ENCODE measurements around the gene RNU1-4. TPM values are rescaled to one million over a fixed set of nuclear protein-coding genes. Genes with fewer than 3 reads are reported as not detected.
"Not testable (repeated sequence)": the region's sequence is repeated elsewhere in the genome, so short reads cannot be mapped to it uniquely, and the experiment has no call there.

RNU1-4 gene
- polyA plus RNA-seq, 1 experiment = not detected

GRCh38 chr1:16701189-16701588 lies 39.1 kb upstream of the RNU1-4 start:
- CTCF ChIA-PET; H3K9me3 ChIP-seq (ENCODE audit: control insufficient read depth, insufficient read depth, low read length); H3K4me3 ChIP-seq (ENCODE audit: low read depth, low read length); DNase-seq (ENCODE audit: low read depth, low spot score); POLR2A ChIA-PET; H3K27me3 ChIP-seq (ENCODE audit: control insufficient read depth, insufficient read depth, low read length); H3K27ac ChIP-seq (ENCODE audit: low read depth, low read length): not testable (repeated sequence)

GRCh38 chr1:16702280-16702679 lies 38.0 kb upstream of the RNU1-4 start:
- DNase-seq (ENCODE audit: low read depth, low spot score); H3K27ac ChIP-seq (ENCODE audit: low read depth, low read length); H3K4me3 ChIP-seq (ENCODE audit: low read depth, low read length); H3K9me3 ChIP-seq (ENCODE audit: control insufficient read depth, insufficient read depth, low read length); POLR2A ChIA-PET; H3K27me3 ChIP-seq (ENCODE audit: control insufficient read depth, insufficient read depth, low read length): not testable (repeated sequence)
- CTCF ChIA-PET = interaction anchor here (1.4 kb wide), 2 partner anchors 13 to 81 kb away, joined by 4 to 6 read pairs; no protein-coding TSS in a partner anchor

GRCh38 chr1:16703141-16703540 lies 37.2 kb upstream of the RNU1-4 start:
- H3K4me3 ChIP-seq (ENCODE audit: low read depth, low read length); H3K9me3 ChIP-seq (ENCODE audit: control insufficient read depth, insufficient read depth, low read length); DNase-seq (ENCODE audit: low read depth, low spot score); CTCF ChIA-PET; POLR2A ChIA-PET; H3K27me3 ChIP-seq (ENCODE audit: control insufficient read depth, insufficient read depth, low read length); H3K27ac ChIP-seq (ENCODE audit: low read depth, low read length): not testable (repeated sequence)

- H3K4me3 ChIP-seq (ENCODE audit: low read depth, low read length); POLR2A ChIA-PET; DNase-seq (ENCODE audit: low read depth, low spot score); H3K27ac ChIP-seq (ENCODE audit: low read depth, low read length); H3K27me3 ChIP-seq (ENCODE audit: control insufficient read depth, insufficient read depth, low read length); H3K9me3 ChIP-seq (ENCODE audit: control insufficient read depth, insufficient read depth, low read length); CTCF ChIA-PET: not testable (repeated sequence)
Measured at GRCh38 chr1:16703602-16704001, 36.7 kb upstream of the RNU1-4 start.

GRCh38 chr1:16704076-16704475 lies 36.2 kb upstream of the RNU1-4 start:
- POLR2A ChIA-PET; H3K27ac ChIP-seq (ENCODE audit: low read depth, low read length); H3K27me3 ChIP-seq (ENCODE audit: control insufficient read depth, insufficient read depth, low read length); H3K4me3 ChIP-seq (ENCODE audit: low read depth, low read length); DNase-seq (ENCODE audit: low read depth, low spot score); H3K9me3 ChIP-seq (ENCODE audit: control insufficient read depth, insufficient read depth, low read length): not testable (repeated sequence)
- CTCF ChIA-PET = interaction anchor here (1.4 kb wide), 1 partner anchor 15 kb away, joined by 3 read pairs; no protein-coding TSS in a partner anchor

- CTCF ChIA-PET = interaction anchor here (1.0 to 1.4 kb wide), 2 partner anchors 15 to 89 kb away, joined by 3 read pairs; no protein-coding TSS in a partner anchor
- POLR2A ChIA-PET; H3K4me3 ChIP-seq (ENCODE audit: low read depth, low read length); H3K27ac ChIP-seq (ENCODE audit: low read depth, low read length); DNase-seq (ENCODE audit: low read depth, low spot score); H3K27me3 ChIP-seq (ENCODE audit: control insufficient read depth, insufficient read depth, low read length); H3K9me3 ChIP-seq (ENCODE audit: control insufficient read depth, insufficient read depth, low read length): not testable (repeated sequence)
Measured at GRCh38 chr1:16704502-16705100, 35.7 kb upstream of the RNU1-4 start.

GRCh38 chr1:16706302-16706701 lies 34.0 kb upstream of the RNU1-4 start:
- DNase-seq (ENCODE audit: low read depth, low spot score); H3K27ac ChIP-seq (ENCODE audit: low read depth, low read length); H3K4me3 ChIP-seq (ENCODE audit: low read depth, low read length); H3K9me3 ChIP-seq (ENCODE audit: control insufficient read depth, insufficient read depth, low read length); H3K27me3 ChIP-seq (ENCODE audit: control insufficient read depth, insufficient read depth, low read length): not testable (repeated sequence)
- POLR2A ChIA-PET = interaction anchor here (0.7 kb wide), 1 partner anchor 440 kb away, joined by 3 read pairs; no protein-coding TSS in a partner anchor
- CTCF ChIA-PET = interaction anchor here (1.0 to 2.3 kb wide), 3 partner anchors 11 to 94 kb away, joined by 3 to 8 read pairs (median 8); no protein-coding TSS in a partner anchor

- POLR2A ChIA-PET = not testable (repeated sequence)
Measured at GRCh38 chr1:16707130-16708093, 32.9 kb upstream of the RNU1-4 start.

GRCh38 chr1:16708704-16709103 lies 31.6 kb upstream of the RNU1-4 start:
- ChIA-PET CTCF (interaction anchor here (0.6 to 1.2 kb wide), 9 partner anchors 9 to 750 kb away, joined by 3 to 6 read pairs (median 3); no protein-coding TSS in a partner anchor), POLR2A (interaction anchor here (0.6 kb wide), 1 partner anchor 195 kb away, joined by 5 read pairs; the partner anchor contains the start of gene RNU1-1)
- DNase-seq (ENCODE audit: low read depth, low spot score) = not testable (repeated sequence)

More at GRCh38 chr1:16707130-16708093, 32.9 kb upstream of the RNU1-4 start:
- H3K4me3 ChIP-seq (ENCODE audit: low read depth, low read length); H3K27ac ChIP-seq (ENCODE audit: low read depth, low read length); H3K9me3 ChIP-seq (ENCODE audit: control insufficient read depth, insufficient read depth, low read length); DNase-seq (ENCODE audit: low read depth, low spot score); H3K27me3 ChIP-seq (ENCODE audit: control insufficient read depth, insufficient read depth, low read length): not testable (repeated sequence)
- CTCF ChIA-PET = interaction anchor here (0.6 to 2.3 kb wide), 7 partner anchors 10 to 98 kb away, joined by 3 to 8 read pairs (median 4); no protein-coding TSS in a partner anchor

More at GRCh38 chr1:16708704-16709103, 31.6 kb upstream of the RNU1-4 start:
- not testable (repeated sequence) for H3K9me3 ChIP-seq (ENCODE audit: control insufficient read depth, insufficient read depth, low read length); H3K27ac ChIP-seq (ENCODE audit: low read depth, low read length); H3K4me3 ChIP-seq (ENCODE audit: low read depth, low read length); H3K27me3 ChIP-seq (ENCODE audit: control insufficient read depth, insufficient read depth, low read length)
